ENCODE measurements around the gene MOBP.

DNA sequence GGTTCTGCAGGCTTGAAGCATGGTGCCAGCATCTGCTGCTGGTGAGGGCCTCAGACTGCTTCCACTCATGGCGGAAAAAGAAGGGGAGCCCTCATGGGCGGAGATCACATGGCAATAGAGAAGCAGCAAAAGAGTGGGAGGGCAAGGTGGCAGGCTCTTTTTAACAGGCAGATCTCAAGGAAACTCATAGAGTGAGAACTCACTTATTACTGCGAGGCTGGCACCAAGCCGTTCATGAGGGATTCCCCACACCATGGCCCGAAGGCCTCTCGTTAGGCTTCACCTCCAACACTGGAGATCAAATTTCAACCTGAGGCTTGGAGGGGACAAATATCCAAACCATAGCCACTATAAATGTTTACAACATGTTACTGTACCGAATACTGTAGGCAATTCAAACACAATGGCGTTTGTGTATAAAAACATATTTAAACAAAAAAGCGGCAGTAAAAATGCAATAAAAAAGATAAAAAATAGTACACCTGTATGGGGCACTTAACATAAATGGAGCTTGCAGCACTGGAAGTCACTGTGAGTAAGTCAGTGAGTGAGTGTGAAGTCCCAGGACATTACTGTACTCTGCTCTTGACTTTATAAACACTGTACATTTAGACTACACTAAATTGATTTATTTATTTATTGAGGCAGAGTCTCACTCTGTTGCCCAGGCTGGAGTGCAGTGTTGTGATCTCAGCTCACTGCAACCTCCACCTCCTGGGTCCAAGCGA, 18.8 kb upstream of the MOBP start:
- TF ChIP-seq, protein P1, sequence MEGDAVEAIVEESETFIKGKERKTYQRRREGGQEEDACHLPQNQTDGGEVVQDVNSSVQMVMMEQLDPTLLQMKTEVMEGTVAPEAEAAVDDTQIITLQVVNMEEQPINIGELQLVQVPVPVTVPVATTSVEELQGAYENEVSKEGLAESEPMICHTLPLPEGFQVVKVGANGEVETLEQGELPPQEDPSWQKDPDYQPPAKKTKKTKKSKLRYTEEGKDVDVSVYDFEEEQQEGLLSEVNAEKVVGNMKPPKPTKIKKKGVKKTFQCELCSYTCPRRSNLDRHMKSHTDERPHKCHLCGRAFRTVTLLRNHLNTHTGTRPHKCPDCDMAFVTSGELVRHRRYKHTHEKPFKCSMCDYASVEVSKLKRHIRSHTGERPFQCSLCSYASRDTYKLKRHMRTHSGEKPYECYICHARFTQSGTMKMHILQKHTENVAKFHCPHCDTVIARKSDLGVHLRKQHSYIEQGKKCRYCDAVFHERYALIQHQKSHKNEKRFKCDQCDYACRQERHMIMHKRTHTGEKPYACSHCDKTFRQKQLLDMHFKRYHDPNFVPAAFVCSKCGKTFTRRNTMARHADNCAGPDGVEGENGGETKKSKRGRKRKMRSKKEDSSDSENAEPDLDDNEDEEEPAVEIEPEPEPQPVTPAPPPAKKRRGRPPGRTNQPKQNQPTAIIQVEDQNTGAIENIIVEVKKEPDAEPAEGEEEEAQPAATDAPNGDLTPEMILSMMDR (IDR thresholded peaks at IDR 0.05) = no peak
- TF ChIP-seq EP300 (IDR thresholded peaks at IDR 0.05) (no peak), POLR2A (IDR thresholded peaks at IDR 0.05) (no peak)
